ENCODE data around the gene PRAMEF13.
"Not testable (repeated sequence)": the region's sequence is repeated elsewhere in the genome, so short reads cannot be mapped to it uniquely, and the experiment has no call there.

PRAMEF13 gene

GRCh38 chr1:13208712-13209111, 7.5 kb upstream of the PRAMEF13 start:
- DNase-seq (ENCODE audit: extremely low read depth in 1 of 2, low read depth in 1 of 2) = not testable (repeated sequence)

DNA sequence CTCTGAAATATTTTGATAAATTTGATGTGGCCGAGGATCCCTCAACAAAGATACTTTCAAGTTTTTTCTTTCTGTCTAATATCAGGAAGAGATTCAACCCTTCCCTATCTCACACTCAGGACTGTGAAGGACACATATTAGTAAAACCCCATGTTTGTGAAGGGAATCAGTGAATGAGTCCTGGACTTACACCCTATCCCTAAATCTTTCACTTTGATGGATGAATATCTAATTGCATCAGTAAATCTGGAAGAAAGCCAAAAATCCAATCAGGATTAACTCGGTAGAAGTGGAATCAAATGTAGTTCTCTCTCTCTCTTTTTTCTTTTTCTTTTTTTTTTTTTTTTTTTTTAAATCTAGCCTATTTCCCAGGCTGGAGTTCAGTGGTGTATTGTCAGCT, 29.7 kb downstream of the PRAMEF13 start, which contains the start of gene PRAMEF9:
TSS of gene PRAMEF9 (plus strand) at position 301 of the 400 bp plus-strand sequence. CDS start 3,433 bp downstream, outside the sequence.
- DNase-seq (ENCODE audit: extremely low read depth in 1 of 2, low read depth in 1 of 2) = not testable (repeated sequence)

DNA sequence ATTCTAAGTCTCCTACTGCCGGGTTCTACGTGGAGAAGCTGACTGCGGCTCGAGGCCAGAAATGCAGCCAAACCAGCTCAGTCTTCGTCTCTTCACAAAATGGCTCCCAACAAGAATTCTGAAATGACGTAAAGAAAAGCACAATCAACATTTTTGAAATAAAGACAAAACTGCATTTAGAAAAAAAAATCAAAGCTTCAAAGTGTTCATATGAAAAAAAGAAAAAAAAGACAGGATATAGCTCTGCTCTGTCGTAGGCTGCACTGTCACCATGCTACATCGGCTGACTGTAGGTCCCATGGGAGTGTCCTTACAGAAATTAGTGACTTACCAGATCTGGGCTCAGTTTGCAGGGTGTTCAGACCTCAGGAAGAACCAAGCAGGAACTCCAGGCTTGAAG, 35.7 kb downstream of the PRAMEF13 start, which contains the start of gene HNRNPCL4:
TSS of gene HNRNPCL4 (minus strand) at position 101 of the 400 bp plus-strand sequence. CDS start 164 bp downstream, outside the sequence.
- not testable (repeated sequence) for DNase-seq (ENCODE audit: extremely low read depth in 1 of 2, low read depth in 1 of 2)

GRCh38 chr1:13155909-13156308, 45.3 kb downstream of the PRAMEF13 start, which contains the start of gene PRAMEF26:
Gene PRAMEF26 (minus strand): TSS chr1:13156009. CDS start chr1:13153095, 2,914 bp downstream.
- not testable (repeated sequence) for DNase-seq (ENCODE audit: extremely low read depth in 1 of 2, low read depth in 1 of 2)

All from activated CD8-positive, alpha-beta memory T cell treated with anti-CD3 and anti-CD28 coated beads for 1 hour (primary cell).